ENCODE data around the gene SYNGR2. TPM values are rescaled to one million over a fixed set of nuclear protein-coding genes. Genes with fewer than 3 reads are reported as not detected.

Gene SYNGR2
- total and polyA plus RNA-seq, 9 of the 15 experiments (the other 6 are each of a cell fraction or from before 2014, with no cell fraction given): 1.4 to 173 (median 87.8) TPM

GRCh38 chr17:78159575-78160158 lies 8.7 kb upstream of the SYNGR2 start (continued):
- TF ChIP-seq ZHX1 (conservative IDR thresholded peaks at IDR 0.05; ENCODE audit: low read length): no peak
- no peak for TF ChIP-seq TOE1 (IDR thresholded peaks at IDR 0.05; ENCODE audit: borderline replicate concordance)
- no peak for TF ChIP-seq TOE1 (CRISPR knock-in tag; IDR thresholded peaks at IDR 0.05; ENCODE audit: borderline replicate concordance, low read depth)
- no peak for TF ChIP-seq HOMEZ (CRISPR knock-in tag; IDR thresholded peaks at IDR 0.05)
- no peak for TF ChIP-seq KHSRP (IDR thresholded peaks at IDR 0.05)
- TF ChIP-seq CEBPG (CRISPR knock-in tag; IDR thresholded peaks at IDR 0.05): peak; percentile 40; the same call in 1 of the 2 replicates
- TF ChIP-seq CEBPG (tag; conservative IDR thresholded peaks at IDR 0.05 in 1 of 2, IDR thresholded peaks at IDR 0.05 in 1 of 2): peak; percentile 53 to 73; a peak in 3 of 4 replicates
- TF ChIP-seq ZFX (CRISPR knock-in tag; IDR thresholded peaks at IDR 0.05): peak; percentile 18; the same call in 1 of the 2 replicates
- TF ChIP-seq POLR2G (IDR thresholded peaks at IDR 0.05; ENCODE audit: low read depth, low read length): no peak
- no peak for TF ChIP-seq SIN3A (IDR thresholded peaks at IDR 0.05; ENCODE audit: borderline replicate concordance in 2 of 2, control insufficient read depth in 1 of 2, low read depth in 2 of 2, low read length in 2 of 2)
- TF ChIP-seq TBL1XR1 (IDR thresholded peaks at IDR 0.05; ENCODE audit: low read length in 2 of 2): no peak
- TF ChIP-seq HNRNPLL (IDR thresholded peaks at IDR 0.05; ENCODE audit: low read depth, low read length, poor library complexity, severe bottlenecking): no peak
- no peak for TF ChIP-seq ZBTB1 (CRISPR knock-in tag; IDR thresholded peaks at IDR 0.05; ENCODE audit: borderline replicate concordance, low read depth)
- no peak for TF ChIP-seq ZBTB49 (CRISPR knock-in tag; IDR thresholded peaks at IDR 0.05; ENCODE audit: borderline replicate concordance)
- TF ChIP-seq ADNP (tag; IDR thresholded peaks at IDR 0.05): no peak
- TF ChIP-seq DACH1 (IDR thresholded peaks at IDR 0.05; ENCODE audit: partially characterized antibody): no peak

All from K562 (cell line).